HepG2 (cell line): ENCODE measurements around the gene SOAT2. TPM values are rescaled to one million over a fixed set of nuclear protein-coding genes. Genes with fewer than 3 reads are reported as not detected.
"Not testable (repeated sequence)": the region's sequence is repeated elsewhere in the genome, so short reads cannot be mapped to it uniquely, and the experiment has no call there.

Source experiments
- ATAC-seq: fragments of 200-7000 bp; cut with Tn5 transposase; 3 replicates; pipeline ENCODE4 v1.9.1; 2020; ENCODE audit warnings: mild to moderate bottlenecking, moderate library complexity
- BruUV-seq: library from RNA; stranded (reverse); fragments of 400-500 nt; replicated peaks from 2 replicates; lab custom pipeline; 2021; lab: Mats Ljungman, UMichigan
- CTCF ChIA-PET: fragments of 300-600 bp; formaldehyde crosslinking; extraction: SDS; loops from one replicate; lab custom pipeline; 2021; ENCODE audit warnings: low total read pairs, inconsistent platforms, low intra/inter-chr PET ratio; lab: Yijun Ruan, JAX
- POLR2A ChIA-PET: fragments of 350-600 bp; sonication (Branson Sonifier 250); formaldehyde crosslinking; loops from one replicate; lab custom pipeline; 2020; ENCODE audit warnings: antibody characterized with exemption, inconsistent platforms; lab: Yijun Ruan, JAX
- DNase-seq: peaks from one replicate; pipeline ENCODE4 v3.0.0-alpha.2; 2015; ENCODE audit warnings: low spot score
- FAIRE-seq: peaks from 3 replicates; lab custom pipeline; 2011; peaks lifted over from hg19 to GRCh38; lab: Jason Lieb, UNC
- H2AFZ ChIP-seq: one replicate; pipeline ENCODE4 v1.6.1; 2011; ENCODE audit warnings: low read length, inconsistent platforms
- H3K27ac ChIP-seq: fragments of 300-600 bp; 3 replicates; pipeline ENCODE4 v1.8.0; 2011; ENCODE audit warnings: mixed run types, mild to moderate bottlenecking, mixed read lengths, low read length, inconsistent platforms; ENCODE audit not compliant: insufficient read depth; ENCODE audit errors: extremely low read length
- H3K27me3 ChIP-seq, 2 experiments: fragments of 200-600 bp in 1 of 2; 2 replicates in 1 of 2; 3 replicates in 1 of 2; pipeline versions ENCODE4 v1.6.0 to v1.8.0; 2011; ENCODE audit warnings: low read length in 2 of 2, mild to moderate bottlenecking in 2 of 2, moderate library complexity in 2 of 2, inconsistent platforms in 1 of 2; ENCODE audit not compliant: insufficient read depth in 2 of 2, control insufficient read depth in 1 of 2
- H3K36me3 ChIP-seq, 2 experiments: fragments of 200-600 bp in 1 of 2; replicated peaks in 1 of 2; 2 replicates in 1 of 2; 3 replicates in 1 of 2; pipeline versions ENCODE4 v1.5.1 to v1.8.0; 2011; ENCODE audit warnings: low read length in 2 of 2, inconsistent platforms in 1 of 2; ENCODE audit not compliant: insufficient read depth in 2 of 2, control insufficient read depth in 1 of 2
- H3K4me1 ChIP-seq: 2 replicates; pipeline ENCODE4 v1.5.1; 2012; ENCODE audit warnings: low read length, inconsistent platforms; ENCODE audit not compliant: insufficient read depth
- H3K4me2 ChIP-seq: 2 replicates; pipeline ENCODE4 v1.6.0; 2011; ENCODE audit warnings: low read depth, low read length, inconsistent platforms
- H3K4me3 ChIP-seq, 3 experiments: fragments of 200-600 bp in 1 of 3; sonication (generic), shearing (Covaris generic) in 1 of 3; replicated peaks in 1 of 3; 2 replicates each; pipeline ENCODE4 v1.5.1; 2011 to 2016; ENCODE audit warnings: low read length in 3 of 3, inconsistent platforms in 2 of 3, low read depth in 2 of 3, mild to moderate bottlenecking in 2 of 3, control low read depth in 1 of 3, mixed read lengths in 1 of 3; ENCODE audit not compliant: insufficient read depth in 1 of 3
- H3K79me2 ChIP-seq: one replicate; pipeline ENCODE4 v1.6.1; 2011; ENCODE audit warnings: low read length, inconsistent platforms; ENCODE audit not compliant: insufficient read depth
- H3K9ac ChIP-seq: 2 replicates; pipeline ENCODE4 v1.6.0; 2011; ENCODE audit warnings: mild to moderate bottlenecking, low read depth, low read length, inconsistent platforms; ENCODE audit not compliant: insufficient read depth
- H3K9me3 ChIP-seq: 2 replicates; pipeline ENCODE4 v1.5.1; 2012; ENCODE audit warnings: mild to moderate bottlenecking, low read length
- H4K20me1 ChIP-seq: 2 replicates; pipeline ENCODE4 v1.6.0; 2011; ENCODE audit warnings: inconsistent platforms, mild to moderate bottlenecking, low read length, moderate library complexity; ENCODE audit not compliant: insufficient read depth
- FOSL2 ChIP-seq: sonication (generic); formaldehyde crosslinking; IDR thresholded peaks from 2 replicates; pipeline ENCODE4 v1.4.0; 2020; ENCODE audit warnings: missing genetic modification reagents
- MNT ChIP-seq: fragments of 450-650 bp; IDR thresholded peaks from 2 replicates; pipeline ENCODE4 v1.6.1; 2016
- WGBS: methylation state at CpG from one replicate; pipeline ENCODE4 v1.1.6; 2017; ENCODE audit warnings: low lambda C conversion rate; 5-methylcytosine and 5-hydroxymethylcytosine counted together
- in situ Hi-C: cut with HindIII; loops from 2 replicates; pipeline ENCODE4 v1.10.0; 2017; ENCODE audit warnings: low pct_unique_long_range_greater_than_20kb; ENCODE audit not compliant: extremely low pct_ligation_motif_present
- intact Hi-C: fragments of 100-400 bp; cut with micrococcal nuclease; formaldehyde crosslinking; loops from one replicate; pipeline ENCODE4 v1.10.0; 2022; ENCODE audit not compliant: unreplicated experiment
- polyA plus RNA-seq, 8 experiments: library from polyadenylated mRNA; depleted of rRNA in 3 of 8; stranded (reverse) in 7 of 8; unstranded in 1 of 8; fragments of >200 nt; fragmentation: Illumina TruSeq in 4 of 8; extraction: Trizol in 4 of 8; gene quantifications; 2 replicates each; pipeline versions ENCODE4 v1.2.1 to v1.2.3, GENCODE V29; 2011 to 2016; ENCODE audit warnings: low read depth in 4 of 8, missing spikeins in 1 of 8, mixed read lengths in 1 of 8; ENCODE audit not compliant: insufficient read depth in 1 of 8
- total RNA-seq, 5 experiments: library from RNA; depleted of rRNA; stranded (reverse); fragments of >200 nt; fragmentation: Illumina TruSeq; extraction: Trizol; gene quantifications; 2 replicates each; pipeline ENCODE4 v1.2.3, GENCODE V29; 2016; ENCODE audit warnings: low read depth in 1 of 5

The SOAT2 gene
- total and polyA plus RNA-seq, 2 of the 13 experiments (the other 11 are each of a cell fraction or from before 2014, with no cell fraction given) = 14.9 to 108 TPM

GRCh38 chr12:53094796-53095595, 8.3 kb upstream of the SOAT2 start:
- BruUV-seq, H3K4me3 ChIP-seq, CTCF ChIA-PET, H3K27ac ChIP-seq, H3K79me2 ChIP-seq, H3K4me2 ChIP-seq, in situ Hi-C loops, H3K9me3 ChIP-seq, DNase-seq, ATAC-seq, intact Hi-C loops, H4K20me1 ChIP-seq, H3K36me3 ChIP-seq, H3K9ac ChIP-seq, FAIRE-seq, H2AFZ ChIP-seq: not testable (repeated sequence)
- peaks cover 0 to 19% of the 10 kb centered on the region in 2 experiments; a peak in 3 of 5 replicates for H3K27me3 ChIP-seq
- TF ChIP-seq FOSL2 = 0 out of 2 replicates have a peak, but pooled peaks have one; percentile 21
- 48% methylated on average over 5 of the region's 5 CpGs for WGBS
- H3K4me1 ChIP-seq = peaks cover 58% of the 10 kb centered on the region
- POLR2A ChIA-PET = interaction anchor here (2.4 kb wide), 1 partner anchor 16 kb away, joined by 18 read pairs; the partner anchor contains the start of gene SPRYD3

- ATAC-seq, H3K79me2 ChIP-seq, H3K36me3 ChIP-seq, H3K9ac ChIP-seq, POLR2A ChIA-PET, H3K27ac ChIP-seq, H3K4me2 ChIP-seq, H2AFZ ChIP-seq, BruUV-seq, H3K9me3 ChIP-seq, FAIRE-seq, CTCF ChIA-PET, intact Hi-C loops: not testable (repeated sequence)
- WGBS = 74% methylated on average over 3 of the region's 3 CpGs
- peaks cover 63% of the 10 kb centered on the region for H3K4me1 ChIP-seq
- TF ChIP-seq MNT = peak; percentile 30; the same call in 1 of the 2 replicates
- TF ChIP-seq, all 625 proteins: peak for 1; not testable (repeated sequence) for 624
- DNase-seq, in situ Hi-C loops, H3K4me3 ChIP-seq, H4K20me1 ChIP-seq: not testable (repeated sequence)
- peaks cover 0 to 19% of the 10 kb centered on the region in 2 experiments; a peak in 3 of 5 replicates for H3K27me3 ChIP-seq
These were observed 7.7 kb upstream of the SOAT2 start for GRCh38 chr12:53095596-53095895.
